Neutrophil (primary cell): ENCODE data around the gene TAGLN3.

Experiments
- H3K27ac ChIP-seq: fragments of 200-600 bp; sonication (generic); 2 replicates; pipeline ENCODE4 v1.5.1; 2016; ENCODE audit warnings: mild to moderate bottlenecking, moderate library complexity
- H3K27me3 ChIP-seq: fragments of 200-600 bp; sonication (generic); 2 replicates; pipeline ENCODE4 v1.6.0; 2016; ENCODE audit warnings: mild to moderate bottlenecking
- H3K36me3 ChIP-seq: fragments of 200-600 bp; sonication (generic); 2 replicates; pipeline ENCODE4 v1.5.1; 2017
- H3K4me1 ChIP-seq, 2 experiments: fragments of 200-600 bp in 1 of 2; sonication (generic) in 1 of 2; 1 replicate in 1 of 2; 2 replicates in 1 of 2; pipeline versions ENCODE4 v1.5.1 to v1.6.1; 2013 to 2016; ENCODE audit warnings: low read depth in 1 of 2, low read length in 1 of 2, mild to moderate bottlenecking in 1 of 2, moderate library complexity in 1 of 2; ENCODE audit not compliant: control insufficient read depth in 1 of 2, insufficient read depth in 1 of 2
- H3K4me3 ChIP-seq, 2 experiments: fragments of 200-600 bp in 1 of 2; sonication (generic) in 1 of 2; 1 replicate in 1 of 2; 2 replicates in 1 of 2; pipeline ENCODE4 v1.5.1; 2013 to 2016; ENCODE audit warnings: low read depth in 1 of 2, low read length in 1 of 2, mild to moderate bottlenecking in 1 of 2, moderate library complexity in 1 of 2
- H3K9me3 ChIP-seq: fragments of 200-600 bp; sonication (generic); 2 replicates; pipeline ENCODE4 v1.5.1; 2016
- CTCF ChIP-seq: fragments of 200-600 bp; sonication (generic); IDR thresholded peaks from 2 replicates; pipeline ENCODE4 v1.5.1; 2016; ENCODE audit warnings: antibody characterized with exemption

Gene TAGLN3

GRCh38 chr3:112018712-112019111 lies 20.0 kb downstream of the TAGLN3 start:
- Histone ChIP-seq H3K36me3 (no peaks in the 10 kb centered on the region), H3K9me3 (no peaks in the 10 kb centered on the region)
- TF ChIP-seq CTCF = no peak

DNA sequence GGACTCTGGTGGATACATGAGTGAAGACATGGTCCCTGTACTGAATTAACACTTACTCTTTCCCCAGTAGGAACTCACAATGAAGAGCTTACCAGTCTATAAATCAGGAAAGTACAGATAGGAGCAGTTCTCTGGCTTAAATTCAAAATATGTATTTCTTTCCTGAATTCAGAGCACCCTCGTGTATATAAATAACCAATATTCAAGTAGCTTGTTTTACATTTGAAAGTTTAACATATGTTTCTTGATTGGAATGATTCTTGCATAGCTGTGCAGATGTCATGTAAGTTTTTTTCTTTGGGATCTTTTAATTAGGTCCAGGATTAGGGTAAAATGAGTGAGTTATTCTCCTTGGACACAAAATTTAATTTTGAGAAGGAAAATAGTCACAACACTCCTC lies 21.0 kb downstream of the TAGLN3 start:
- H3K27me3 ChIP-seq = no peaks in the 10 kb centered on the region
- TF ChIP-seq CTCF = no peak
- H3K9me3 ChIP-seq = no peaks in the 10 kb centered on the region
- H3K4me1 ChIP-seq = peaks cover 0 to 6% of the 10 kb centered on the region in 2 experiments
- H3K4me3 ChIP-seq = no peak overlapping the region
- H3K36me3 ChIP-seq = no peaks in the 10 kb centered on the region
- H3K27ac ChIP-seq = no peak overlapping the region

More at GRCh38 chr3:112018712-112019111, 20.0 kb downstream of the TAGLN3 start:
- Histone ChIP-seq H3K27ac (no peak overlapping the region), H3K4me3 (no peak overlapping the region), H3K27me3 (no peaks in the 10 kb centered on the region), H3K4me1 (peaks cover 0 to 6% of the 10 kb centered on the region in 2 experiments)

DNA sequence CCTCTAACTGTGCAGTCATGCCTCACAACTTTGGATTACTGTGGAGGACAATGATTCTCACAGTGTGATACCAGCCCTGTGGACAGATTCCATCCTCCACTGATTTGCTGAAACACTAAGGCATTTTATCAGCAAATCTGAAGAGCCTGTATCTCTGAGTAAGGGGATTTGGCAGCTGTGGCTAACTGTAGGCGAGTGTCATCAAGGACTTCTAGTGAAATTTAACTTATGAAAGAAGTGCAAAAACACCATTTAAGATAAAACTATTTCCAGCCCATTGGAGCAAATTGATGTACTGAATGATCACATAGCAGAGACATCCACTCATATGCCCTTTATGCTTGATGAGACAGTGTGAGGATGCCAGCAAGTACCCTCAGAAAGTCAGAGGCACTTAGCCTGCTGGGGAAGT lies 22.0 kb downstream of the TAGLN3 start:
- Histone ChIP-seq H3K27ac (no peak overlapping the region), H3K4me1 (peaks cover 0 to 6% of the 10 kb centered on the region in 2 experiments), H3K36me3 (no peaks in the 10 kb centered on the region), H3K9me3 (no peaks in the 10 kb centered on the region), H3K27me3 (no peaks in the 10 kb centered on the region), H3K4me3 (no peak overlapping the region)
- no peak for TF ChIP-seq CTCF

DNA sequence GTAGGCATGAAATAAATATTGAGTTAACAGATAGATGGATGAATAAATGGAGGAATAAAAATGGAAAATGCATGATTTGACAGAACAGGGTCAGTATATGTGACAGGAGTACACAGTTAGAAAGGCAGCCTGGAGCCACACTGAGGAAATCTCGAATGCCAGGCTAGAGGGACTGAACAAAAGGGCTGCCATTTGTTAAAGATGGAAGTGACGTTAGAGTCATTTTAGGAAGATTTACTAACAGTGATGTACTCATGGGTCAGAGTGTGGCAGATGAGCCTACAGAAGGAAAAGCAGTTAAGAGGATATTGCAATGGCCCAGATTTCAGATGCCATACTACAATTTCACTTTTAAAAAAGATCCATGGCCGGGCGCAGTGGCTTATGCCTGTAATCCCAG lies 28.4 kb downstream of the TAGLN3 start:
- no peaks in the 10 kb centered on the region for H3K27me3 ChIP-seq
- no peaks in the 10 kb centered on the region for H3K4me1 ChIP-seq
- H3K9me3 ChIP-seq = no peaks in the 10 kb centered on the region
- no peak for TF ChIP-seq CTCF
- no peaks in the 10 kb centered on the region for H3K36me3 ChIP-seq
- no peak overlapping the region for H3K4me3 ChIP-seq
- H3K27ac ChIP-seq = no peak overlapping the region

- Histone ChIP-seq H3K27me3 (no peaks in the 10 kb centered on the region), H3K9me3 (no peaks in the 10 kb centered on the region), H3K4me3 (no peak overlapping the region), H3K4me1 (no peaks in the 10 kb centered on the region), H3K27ac (no peak overlapping the region), H3K36me3 (no peaks in the 10 kb centered on the region)
- TF ChIP-seq CTCF = no peak
Observed at GRCh38 chr3:112027826-112028225, 29.1 kb downstream of the TAGLN3 start.

- Histone ChIP-seq H3K27ac (no peak overlapping the region), H3K36me3 (no peaks in the 10 kb centered on the region), H3K4me3 (no peak overlapping the region), H3K9me3 (no peaks in the 10 kb centered on the region), H3K4me1 (no peaks in the 10 kb centered on the region), H3K27me3 (no peaks in the 10 kb centered on the region)
- TF ChIP-seq CTCF = no peak
Observed at GRCh38 chr3:112030901-112031300, 32.2 kb downstream of the TAGLN3 start.
